CD4-positive, CD25-positive, alpha-beta regulatory T cell (primary cell): Measurements from ENCODE around the gene SPAG4. TPM values are rescaled to one million over a fixed set of nuclear protein-coding genes. Genes with fewer than 3 reads are reported as not detected.
A peak's percentile ranks its signal among the peaks of the same experiment; 100 is the strongest.

Source experiments
- ATAC-seq, 2 donors: fragments of 150-1000 bp; cut with Tn5 transposase; one replicate each; pipeline ENCODE4 v1.10.0; 2021; ENCODE audit warnings: low read depth in 2 of 2, moderate number of reproducible peaks in 2 of 2, moderate library complexity in 1 of 2
- DNase-seq, 3 donors: peaks; one replicate each; pipeline versions ENCODE4 v3.0.0 to v3.0.0-alpha.2; 2012 to 2022; ENCODE audit warnings: mixed read lengths in 1 of 3
- H3K27ac ChIP-seq: one replicate; pipeline ENCODE4 v1.7.0; 2013; ENCODE audit warnings: mild to moderate bottlenecking, low read length; ENCODE audit not compliant: insufficient read depth, poor library complexity, severe bottlenecking
- H3K27me3 ChIP-seq: one replicate; pipeline ENCODE4 v1.7.0; 2013; ENCODE audit warnings: low read length; ENCODE audit not compliant: control insufficient read depth, insufficient read depth
- H3K36me3 ChIP-seq: one replicate; pipeline ENCODE4 v1.7.0; 2013; ENCODE audit warnings: mild to moderate bottlenecking, low read length, moderate library complexity; ENCODE audit not compliant: control insufficient read depth, insufficient read depth
- H3K4me1 ChIP-seq: 2 replicates; pipeline ENCODE4 v1.7.0; 2013; ENCODE audit warnings: mild to moderate bottlenecking, low read length; ENCODE audit not compliant: insufficient read depth, control insufficient read depth, poor library complexity, severe bottlenecking
- H3K4me3 ChIP-seq: one replicate; pipeline ENCODE4 v1.7.0; 2013; ENCODE audit warnings: low read depth, mild to moderate bottlenecking, low read length, moderate library complexity
- H3K9me3 ChIP-seq, 2 experiments: 1 replicate in 1 of 2; 2 replicates in 1 of 2; pipeline ENCODE4 v1.7.0; 2013; ENCODE audit warnings: low read length in 2 of 2, mild to moderate bottlenecking in 1 of 2, moderate library complexity in 1 of 2; ENCODE audit not compliant: control insufficient read depth in 2 of 2
- H3K27ac Mint-ChIP-seq, 3 donors: one replicate each; pipeline ENCODE4 v1.8.0; 2020 to 2022; ENCODE audit warnings: mild to moderate bottlenecking in 3 of 3, mixed read lengths in 3 of 3, moderate library complexity in 2 of 3
- H3K27me3 Mint-ChIP-seq: one replicate; pipeline ENCODE4 v1.8.0; 2022; ENCODE audit warnings: mild to moderate bottlenecking, mixed read lengths
- H3K36me3 Mint-ChIP-seq: one replicate; pipeline ENCODE4 v1.8.0; 2020; ENCODE audit warnings: mixed read lengths
- H3K4me1 Mint-ChIP-seq, 4 donors: one replicate each; pipeline ENCODE4 v1.8.0; 2020 to 2022; ENCODE audit warnings: mixed read lengths in 4 of 4, mild to moderate bottlenecking in 1 of 4
- H3K4me3 Mint-ChIP-seq, 4 donors: one replicate each; pipeline ENCODE4 v1.8.0; 2020 to 2022; ENCODE audit warnings: mild to moderate bottlenecking in 4 of 4, mixed read lengths in 4 of 4, moderate library complexity in 3 of 4
- H3K9me3 Mint-ChIP-seq, 7 donors: one replicate each; pipeline ENCODE4 v1.8.0; 2020 to 2022; ENCODE audit warnings: mixed read lengths in 7 of 7, mild to moderate bottlenecking in 3 of 7, moderate library complexity in 2 of 7
- polyA plus RNA-seq, 4 donors: library from polyadenylated mRNA; unstranded; fragments of 300-500 nt; fragmentation: Illumina TruSeq; gene quantifications; one replicate each; pipeline ENCODE4 v1.2.3, GENCODE V29; 2021
- total RNA-seq: library from RNA; stranded (reverse); gene quantifications from one replicate; pipeline ENCODE4 v1.2.3, GENCODE V29; 2022

Gene SPAG4
- total and polyA plus RNA-seq, 5 donors from 2014 or later = 0.11 to 21.8 (median 0.47) TPM

DNA sequence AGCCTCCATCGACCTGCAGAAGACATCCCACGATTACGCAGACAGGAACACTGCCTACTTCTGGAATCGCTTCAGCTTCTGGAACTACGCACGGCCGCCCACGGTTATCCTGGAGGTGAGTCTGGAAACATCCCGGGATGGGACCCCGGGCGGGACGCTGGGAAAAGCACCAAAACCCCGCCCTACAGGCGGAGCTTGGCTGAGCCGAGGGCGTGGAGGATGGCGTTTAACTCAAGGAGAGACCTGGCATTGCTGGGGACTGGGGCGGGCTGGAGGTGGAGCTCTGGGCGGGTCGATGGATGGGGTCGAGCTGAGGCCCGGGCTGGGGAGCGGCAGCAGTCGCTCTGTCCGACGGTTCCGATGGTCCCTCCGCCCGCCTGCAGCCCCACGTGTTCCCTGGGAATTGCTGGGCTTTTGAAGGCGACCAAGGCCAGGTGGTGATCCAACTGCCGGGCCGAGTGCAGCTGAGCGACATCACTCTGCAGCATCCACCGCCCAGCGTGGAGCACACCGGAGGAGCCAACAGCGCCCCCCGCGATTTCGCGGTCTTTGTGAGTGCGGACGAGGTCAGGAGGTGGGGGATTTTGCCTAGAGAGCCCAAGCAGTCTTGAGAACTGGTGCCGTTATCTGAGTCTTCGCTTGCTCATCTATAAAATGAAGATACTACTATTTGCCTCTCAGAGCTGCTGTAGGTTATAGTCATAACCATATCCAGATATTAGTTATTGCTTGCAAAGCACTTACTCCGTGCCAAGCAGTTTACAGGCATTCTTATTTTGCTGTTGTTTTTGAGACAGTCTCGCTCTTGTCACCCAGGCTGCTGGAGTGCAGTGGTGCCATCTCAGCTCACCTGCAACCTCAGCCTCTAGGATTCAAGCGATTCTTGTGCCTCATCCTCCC is 3.8 kb downstream of the SPAG4 start:
- H3K9me3 Mint-ChIP-seq = no peaks in the 10 kb centered on the region
- Histone ChIP-seq H3K4me3 (peak overlapping the region; percentile 65), H3K27ac (peak overlapping the region; percentile 67), H3K9me3 (no peaks in the 10 kb centered on the region), H3K27me3 (no peaks in the 10 kb centered on the region), H3K36me3 (no peaks in the 10 kb centered on the region), H3K4me1 (peaks cover 42% of the 10 kb centered on the region)
- peak; percentile 18 to 25 for ATAC-seq
- peaks cover 3% of the 10 kb centered on the region for H3K36me3 Mint-ChIP-seq
- no peaks in the 10 kb centered on the region for H3K27me3 Mint-ChIP-seq
- H3K4me3 Mint-ChIP-seq = peak overlapping the region; percentile 87 to 97 (median 90)
- H3K27ac Mint-ChIP-seq = peak overlapping the region; percentile 3 to 98 (median 91)
- DNase-seq = peak; percentile 67 to 85 (median 75)
- H3K4me1 Mint-ChIP-seq = peaks cover 3 to 40% (median 19%) of the 10 kb centered on the region in 4 donors

GRCh38 chr20:35620818-35621559 is 5.4 kb downstream of the SPAG4 start:
- H3K36me3 Mint-ChIP-seq = peaks cover 10% of the 10 kb centered on the region
- no peak overlapping the region for H3K27ac ChIP-seq
- H3K27me3 Mint-ChIP-seq = no peaks in the 10 kb centered on the region
- peak overlapping the region in 1 of 3 donors; percentile 29 for H3K27ac Mint-ChIP-seq
- H3K4me3 ChIP-seq = no peak overlapping the region
- peaks cover 8% of the 10 kb centered on the region for H3K36me3 ChIP-seq
- no peaks in the 10 kb centered on the region for H3K27me3 ChIP-seq
- ATAC-seq (no peak), DNase-seq (no peak)
- H3K4me1 ChIP-seq = peaks cover 35% of the 10 kb centered on the region
- no peaks in the 10 kb centered on the region for H3K9me3 ChIP-seq
- H3K4me3 Mint-ChIP-seq = peak overlapping the region in 2 of 4 donors; percentile 13 to 87
- no peaks in the 10 kb centered on the region for H3K9me3 Mint-ChIP-seq
- peaks cover 3 to 34% (median 17%) of the 10 kb centered on the region in 4 donors for H3K4me1 Mint-ChIP-seq

DNA sequence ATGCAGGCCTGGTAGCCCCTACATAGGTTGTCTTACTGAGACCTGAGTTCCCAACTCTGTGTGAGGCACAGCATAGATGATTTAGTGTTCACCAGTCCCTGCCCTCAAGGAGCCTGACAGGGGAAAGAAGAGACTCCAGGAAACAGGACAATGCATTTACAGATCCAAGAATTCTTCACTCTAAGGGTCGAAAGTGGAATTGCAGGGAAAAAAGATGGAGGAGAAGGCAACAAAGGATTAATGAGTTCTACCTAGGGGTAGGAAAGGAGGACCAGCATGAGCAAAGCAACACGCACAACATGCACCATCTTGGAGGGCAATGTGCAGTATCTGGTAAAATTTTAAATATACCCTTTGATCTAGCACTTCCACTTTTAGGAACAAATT is 5.9 kb downstream of the SPAG4 start:
- Mint-ChIP-seq H3K4me1 (peaks cover 3 to 30% (median 15%) of the 10 kb centered on the region in 4 donors), H3K4me3 (no peak overlapping the region), H3K9me3 (no peaks in the 10 kb centered on the region), H3K27ac (peak overlapping the region; percentile 29 to 78 (median 76)), H3K27me3 (no peaks in the 10 kb centered on the region), H3K36me3 (peaks cover 14% of the 10 kb centered on the region)
- Histone ChIP-seq H3K36me3 (peaks cover 14% of the 10 kb centered on the region), H3K9me3 (no peaks in the 10 kb centered on the region), H3K4me1 (peaks cover 34% of the 10 kb centered on the region), H3K27me3 (no peaks in the 10 kb centered on the region), H3K27ac (no peak overlapping the region), H3K4me3 (no peak overlapping the region)
- no peak for ATAC-seq
- DNase-seq = no peak

- H3K36me3 Mint-ChIP-seq = peaks cover 35% of the 10 kb centered on the region
- H3K27ac Mint-ChIP-seq = peak overlapping the region in 1 of 3 donors; percentile 88
- DNase-seq (no peak), ATAC-seq (no peak)
- no peaks in the 10 kb centered on the region for H3K9me3 Mint-ChIP-seq
- no peak overlapping the region for H3K4me3 Mint-ChIP-seq
- H3K9me3 ChIP-seq = no peaks in the 10 kb centered on the region
- no peaks in the 10 kb centered on the region for H3K4me1 Mint-ChIP-seq
- H3K36me3 ChIP-seq = peaks cover 50% of the 10 kb centered on the region
- no peaks in the 10 kb centered on the region for H3K27me3 ChIP-seq
- H3K27ac ChIP-seq = no peak overlapping the region
- H3K27me3 Mint-ChIP-seq = no peaks in the 10 kb centered on the region
- H3K4me3 ChIP-seq = no peak overlapping the region
- no peaks in the 10 kb centered on the region for H3K4me1 ChIP-seq
Observed at GRCh38 chr20:35625584-35626385, 10.2 kb downstream of the SPAG4 start.

- ATAC-seq (no peak), DNase-seq (no peak)
- H3K4me1 ChIP-seq = no peaks in the 10 kb centered on the region
- H3K9me3 Mint-ChIP-seq = no peaks in the 10 kb centered on the region
- H3K27ac Mint-ChIP-seq = no peak overlapping the region
- no peak overlapping the region for H3K4me3 Mint-ChIP-seq
- no peaks in the 10 kb centered on the region for H3K27me3 Mint-ChIP-seq
- no peaks in the 10 kb centered on the region for H3K4me1 Mint-ChIP-seq
- H3K9me3 ChIP-seq = no peaks in the 10 kb centered on the region
- H3K27me3 ChIP-seq = no peaks in the 10 kb centered on the region
- peaks cover 57% of the 10 kb centered on the region for H3K36me3 ChIP-seq
- no peak overlapping the region for H3K27ac ChIP-seq
- peaks cover 33% of the 10 kb centered on the region for H3K36me3 Mint-ChIP-seq
- H3K4me3 ChIP-seq = no peak overlapping the region
Observed at GRCh38 chr20:35626386-35627001, 10.9 kb downstream of the SPAG4 start.

- H3K4me1 ChIP-seq = no peaks in the 10 kb centered on the region
- peaks cover 62% of the 10 kb centered on the region for H3K36me3 ChIP-seq
- no peak overlapping the region for H3K27ac ChIP-seq
- Mint-ChIP-seq H3K27ac (no peak overlapping the region), H3K9me3 (no peaks in the 10 kb centered on the region), H3K4me3 (no peak overlapping the region), H3K36me3 (peaks cover 32% of the 10 kb centered on the region), H3K27me3 (no peaks in the 10 kb centered on the region), H3K4me1 (no peaks in the 10 kb centered on the region)
- no peak for DNase-seq
- no peaks in the 10 kb centered on the region for H3K9me3 ChIP-seq
- H3K27me3 ChIP-seq = no peaks in the 10 kb centered on the region
- no peak overlapping the region for H3K4me3 ChIP-seq
- ATAC-seq = no peak
Observed at GRCh38 chr20:35627121-35627520, 11.5 kb downstream of the SPAG4 start.
